Stimulated activated CD8-positive, alpha-beta memory T cell treated with anti-CD3 and anti-CD28 coated beads, Interleukin-7, amount 100 ng/mL, for 1 hour (primary cell): Measurements from ENCODE around the gene PPP4R2.
A peak's percentile ranks its signal among the peaks of the same experiment; 100 is the strongest.
"Not testable (repeated sequence)": the region's sequence is repeated elsewhere in the genome, so short reads cannot be mapped to it uniquely, and the experiment has no call there.

Source experiments
- DNase-seq, 2 donors: peaks; one replicate each; pipeline ENCODE4 v3.0.0-alpha.2; 2020; ENCODE audit warnings: low read depth in 2 of 2

PPP4R2 gene

DNA sequence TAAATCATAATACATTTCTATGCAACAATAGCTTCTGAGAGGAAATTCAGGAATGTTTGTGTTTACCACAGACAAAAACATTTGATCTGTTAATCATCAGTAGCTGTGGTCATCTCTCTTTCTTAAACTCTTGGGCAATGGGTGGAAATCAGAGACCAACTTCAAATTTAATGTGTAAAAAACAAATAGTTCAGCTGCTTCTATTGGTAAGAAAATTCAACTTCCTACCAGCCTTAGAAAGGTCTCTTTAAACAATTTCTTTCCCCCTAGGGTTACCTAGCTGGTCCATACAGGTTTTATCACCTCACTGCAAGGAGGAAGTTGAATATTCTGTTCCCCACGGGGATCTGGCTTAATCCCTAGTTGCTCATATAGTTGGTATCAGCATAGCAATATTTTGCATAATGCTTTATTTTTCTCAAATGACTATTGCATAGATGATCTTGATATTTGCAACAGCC, 20.3 kb upstream of the PPP4R2 start:
- DNase-seq, result no peak

DNA sequence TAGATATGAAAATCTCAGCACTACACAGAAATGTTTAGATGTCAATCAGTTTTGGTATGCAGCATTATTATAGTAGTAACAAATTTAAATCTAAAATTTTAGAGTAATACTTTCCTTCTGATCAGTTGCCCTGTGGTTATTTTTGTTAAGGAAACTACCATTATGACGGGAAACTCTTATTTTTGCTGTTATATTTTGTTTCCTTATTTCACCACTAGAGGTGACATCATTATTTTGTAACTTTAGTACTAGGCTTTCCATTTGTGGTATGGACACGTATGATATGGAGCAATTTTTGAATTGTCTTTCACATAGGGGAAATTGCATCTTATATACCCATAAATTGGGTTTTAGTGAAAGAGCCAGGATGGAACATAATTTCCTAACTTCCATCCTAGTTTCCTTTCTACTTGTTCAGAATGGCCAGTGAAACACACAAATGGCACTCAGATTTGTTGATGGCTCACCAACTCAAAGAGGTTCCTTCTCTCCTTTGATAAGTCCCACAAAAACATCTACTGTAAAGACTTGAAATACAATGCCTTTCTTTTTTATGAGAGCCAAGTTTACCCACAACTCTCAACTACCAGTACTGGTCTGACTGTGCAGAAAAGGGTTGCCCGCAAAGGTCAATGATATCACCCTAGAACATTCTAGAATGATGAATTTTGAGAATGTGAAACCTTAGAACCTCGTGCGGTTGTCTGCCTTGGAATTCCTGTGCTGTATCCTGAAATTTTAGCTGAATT, 19.4 kb upstream of the PPP4R2 start:
- DNase-seq, result no peak

DNA sequence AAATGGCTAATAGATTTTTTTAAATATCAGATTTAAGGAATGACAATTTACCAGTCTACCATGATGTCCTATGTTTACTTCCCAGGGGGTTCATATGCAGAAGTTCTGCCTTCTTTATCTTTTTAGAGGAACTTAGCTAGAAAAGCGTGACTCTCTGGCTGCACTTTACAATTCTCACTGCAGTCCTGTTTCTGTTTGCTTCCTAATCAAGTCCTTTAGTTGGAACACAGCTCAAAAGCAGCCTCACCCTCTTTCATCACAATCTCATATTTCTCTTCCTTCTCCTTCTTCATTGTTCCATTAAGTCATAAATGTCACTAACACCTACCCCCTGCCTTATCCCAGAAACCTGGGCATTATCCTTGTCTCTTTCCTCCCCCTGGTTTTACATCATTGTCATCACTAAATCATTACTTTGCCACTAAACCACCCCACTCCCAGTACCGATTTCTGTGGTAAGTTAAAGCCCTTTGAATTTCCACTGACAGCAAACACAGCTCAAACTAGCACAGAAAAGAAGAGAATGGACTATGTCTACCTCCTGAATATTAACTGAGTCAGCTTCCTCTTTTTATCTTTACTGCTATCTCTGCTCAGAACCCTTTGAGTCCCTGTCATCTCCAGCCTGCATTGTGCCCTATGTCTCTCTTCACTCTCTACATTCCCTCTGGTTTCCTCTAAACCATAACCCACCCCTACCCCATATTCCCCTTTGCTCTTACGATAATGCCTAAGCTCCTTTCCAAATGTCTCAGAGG, 13.8 kb upstream of the PPP4R2 start:
- DNase-seq, result no peak

DNA sequence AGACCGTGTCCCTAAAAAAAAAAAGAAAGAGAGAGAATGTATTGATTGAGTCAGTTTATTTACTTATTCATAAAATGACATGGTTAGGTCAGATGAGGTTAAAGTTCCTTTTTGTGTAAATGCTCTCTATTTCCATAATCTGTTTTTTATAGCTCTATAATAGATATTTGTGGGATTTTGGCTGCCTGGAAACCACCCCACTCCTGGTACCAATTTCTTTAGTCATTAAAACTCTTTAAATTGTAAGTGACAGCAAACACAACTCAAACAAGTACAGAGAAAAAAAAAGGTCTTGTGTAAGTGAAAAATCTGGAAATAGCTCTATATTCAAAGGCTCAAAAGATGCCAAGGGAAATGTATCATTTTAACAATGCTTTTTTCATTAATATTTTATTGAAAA, 11.0 kb upstream of the PPP4R2 start:
- DNase-seq, result no peak

DNA sequence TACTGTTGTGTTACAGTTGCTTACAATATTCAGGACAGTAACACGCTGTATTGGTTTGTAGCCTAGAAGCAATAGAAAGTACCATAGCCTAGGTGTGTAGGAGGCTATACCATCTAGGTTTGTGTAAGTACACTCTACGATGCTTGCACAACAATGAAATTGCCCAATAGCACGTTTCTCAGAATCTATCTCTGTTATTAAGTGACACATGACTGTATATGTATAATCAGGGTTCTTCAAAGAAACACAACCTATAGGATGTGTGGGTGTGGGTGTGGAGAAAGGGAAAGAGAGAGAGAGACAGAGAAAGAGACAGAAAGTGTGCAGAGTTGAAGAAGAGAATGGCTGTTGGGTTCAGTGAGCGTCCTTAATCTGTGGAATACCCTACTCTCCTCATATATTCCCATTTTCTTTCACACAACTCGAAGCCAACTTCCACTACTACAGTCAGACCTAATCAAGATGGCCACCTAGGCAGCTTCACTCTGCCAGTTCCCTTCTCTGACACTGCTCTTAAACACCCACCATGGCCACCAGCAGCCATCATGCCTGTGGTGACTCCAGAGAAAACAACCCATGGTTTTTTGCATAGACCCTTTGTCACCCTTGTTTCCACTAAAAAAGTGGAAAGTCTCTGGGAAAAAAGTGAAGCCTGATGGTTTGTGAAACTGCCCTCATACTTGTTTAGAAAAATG, 5.8 kb upstream of the PPP4R2 start:
- no peak for DNase-seq

DNA sequence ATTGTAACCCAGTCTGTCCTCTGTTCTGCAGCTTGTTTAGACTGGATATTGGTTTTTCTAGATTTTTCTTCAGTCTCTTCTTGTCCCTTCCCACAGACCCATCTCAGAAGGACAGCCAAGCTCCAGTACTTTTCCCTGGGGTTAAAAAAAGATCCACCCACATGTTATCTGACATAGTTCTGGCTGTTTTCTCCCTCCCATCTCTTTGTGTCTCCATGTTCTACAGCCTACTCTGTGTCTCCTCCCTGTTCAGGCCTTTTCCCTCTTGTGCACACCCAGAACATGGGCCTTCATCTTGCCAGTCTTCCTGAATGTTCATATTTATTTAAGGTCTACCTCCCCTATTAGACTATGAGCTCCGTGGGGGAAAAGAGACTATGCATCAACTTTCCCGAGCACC, 5.1 kb upstream of the PPP4R2 start:
- DNase-seq, result no peak

DNA sequence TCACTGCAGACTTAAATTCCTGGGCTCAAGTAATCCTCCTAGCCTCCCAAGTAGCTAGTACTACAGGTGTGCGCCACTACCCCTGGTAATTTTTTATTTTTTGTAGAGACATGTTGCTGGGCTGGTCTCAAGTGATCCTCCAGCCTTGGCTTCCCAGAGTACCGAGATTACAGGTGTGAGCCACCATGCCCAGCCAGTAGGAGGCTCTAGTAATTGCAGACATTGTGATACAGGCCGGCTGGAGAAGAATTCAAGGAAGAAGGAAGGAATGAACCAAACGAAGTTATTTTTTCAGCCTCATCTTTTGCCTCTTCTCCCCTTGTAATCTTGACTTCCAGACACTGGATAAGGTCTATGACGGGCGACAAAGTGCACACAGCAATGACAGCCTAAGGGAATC, 3.2 kb upstream of the PPP4R2 start:
- no peak for DNase-seq

DNA sequence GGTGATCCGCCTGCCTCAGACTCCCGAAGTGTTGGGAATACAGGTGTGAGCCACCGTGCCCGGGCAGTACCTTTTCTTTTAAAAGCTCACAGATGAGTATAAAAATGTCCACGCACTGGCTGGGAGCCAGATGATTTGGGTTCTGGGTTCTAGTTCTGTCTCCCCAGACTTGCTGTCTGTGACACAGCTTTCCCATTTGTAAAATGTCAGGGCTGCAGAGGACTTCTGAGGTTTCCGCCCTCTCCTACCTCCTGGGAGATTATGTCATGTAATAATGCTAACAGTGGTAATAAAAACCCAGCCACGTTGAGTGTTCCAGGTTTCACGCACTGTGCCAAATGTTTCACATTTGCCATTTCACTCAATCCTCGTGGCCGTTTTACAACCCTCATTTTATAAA, 1.3 kb upstream of the PPP4R2 start:
- no peak for DNase-seq

DNA sequence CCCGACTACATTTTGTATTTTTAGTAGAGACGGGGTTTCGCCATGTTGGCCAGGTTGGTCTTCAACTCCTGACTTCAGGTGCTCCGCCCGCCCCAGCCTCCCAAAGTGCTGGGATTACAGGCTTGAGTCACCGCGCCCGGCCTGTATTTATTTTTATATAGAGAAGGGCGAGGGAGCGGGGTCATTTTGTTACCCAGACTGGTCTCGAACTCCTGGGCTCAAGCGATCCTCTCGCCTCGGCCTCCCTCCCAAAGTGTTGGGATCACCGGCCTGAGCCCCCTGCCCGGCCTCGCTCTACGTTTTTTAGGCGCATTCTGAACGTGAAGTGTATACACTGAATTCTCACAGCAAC, 514 bp upstream of the PPP4R2 start:
- peak in 1 of 2 donors; percentile 1 for DNase-seq

DNA sequence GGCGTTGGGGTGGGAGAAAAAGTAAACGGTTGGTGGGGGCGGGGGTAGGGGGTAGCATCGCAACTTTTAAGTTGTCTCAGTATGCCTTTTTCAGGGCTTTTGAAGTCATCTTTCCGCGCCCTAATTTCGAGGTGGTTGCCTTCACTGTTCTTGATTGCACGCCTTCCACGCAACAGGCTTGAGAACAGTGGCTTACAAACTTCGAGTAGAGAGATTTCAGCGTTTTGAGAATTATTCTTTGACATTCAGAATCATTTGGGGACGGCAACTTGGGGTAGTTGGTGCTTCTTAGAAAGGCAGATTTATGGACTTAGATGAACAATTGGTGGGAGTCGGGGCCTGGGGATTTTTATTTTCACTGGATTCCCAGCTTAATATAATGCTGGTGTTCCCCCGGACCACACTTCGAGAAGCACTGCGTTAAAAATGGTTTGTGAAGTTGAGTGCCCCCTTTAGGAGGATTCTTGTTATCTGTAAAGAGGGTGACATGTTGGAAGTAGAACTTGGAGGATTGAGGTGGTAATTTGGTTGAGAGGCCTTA, 880 bp downstream of the PPP4R2 start:
- DNase-seq, result peak; percentile 8 to 9

DNA sequence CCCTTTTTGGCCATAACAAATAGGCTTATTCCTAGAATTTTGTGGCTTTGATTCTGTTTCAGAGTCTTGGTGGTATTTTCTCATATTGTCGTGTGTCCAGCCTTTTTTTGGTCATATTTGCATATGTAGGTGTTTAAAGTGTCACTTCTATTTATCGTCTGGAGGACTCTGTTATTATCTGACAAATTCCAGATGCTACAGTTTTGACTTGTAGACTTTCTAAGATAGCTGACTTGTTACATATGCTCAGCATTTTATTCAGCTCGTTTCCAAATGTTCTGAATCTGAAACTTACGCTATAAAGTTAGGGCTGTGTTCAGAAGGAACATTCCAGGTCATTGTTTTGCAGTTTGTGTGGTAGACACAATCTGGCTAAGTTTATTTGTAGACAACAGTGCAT, 1.9 kb downstream of the PPP4R2 start:
- DNase-seq, result no peak

DNA sequence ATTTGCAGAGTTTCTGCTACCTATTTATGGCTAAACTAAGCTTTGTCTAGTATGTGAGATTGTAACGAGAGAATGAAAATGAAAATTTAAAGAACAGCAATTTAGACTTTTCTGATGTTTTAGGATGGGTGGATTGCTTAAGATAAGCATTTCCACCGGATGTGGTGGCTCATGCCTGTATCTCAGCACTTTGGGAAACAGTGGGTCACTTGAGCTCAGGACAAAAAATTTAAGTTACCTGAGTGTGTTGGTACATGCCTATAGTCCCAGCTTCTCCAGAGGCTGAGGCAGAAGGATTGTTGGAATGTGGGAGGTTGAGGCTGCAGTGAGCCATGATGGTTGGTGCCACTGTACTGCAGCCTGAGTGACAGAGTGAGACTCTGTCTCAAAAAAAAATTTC, 3.3 kb downstream of the PPP4R2 start:
- DNase-seq, result no peak

DNA sequence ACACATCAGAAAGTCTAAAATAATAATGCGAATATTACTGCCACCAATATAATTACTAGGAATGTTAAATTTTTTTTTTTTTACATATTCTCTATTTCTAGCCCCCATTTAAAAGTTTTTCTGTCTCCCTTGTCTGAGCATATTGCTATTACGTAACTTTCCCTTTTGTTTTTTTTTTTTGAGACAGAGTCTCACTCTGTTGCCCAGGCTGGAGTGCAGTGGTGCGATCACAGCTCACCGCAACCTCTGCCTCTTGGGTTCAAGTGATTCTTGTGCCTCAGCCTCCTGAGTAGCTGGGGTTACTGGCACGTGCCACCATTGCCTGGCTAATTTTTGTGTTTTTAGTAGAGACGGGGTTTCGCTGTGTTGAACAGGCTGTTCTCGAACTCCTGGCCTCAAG, 6.4 kb downstream of the PPP4R2 start:
- not testable (repeated sequence) for DNase-seq

DNA sequence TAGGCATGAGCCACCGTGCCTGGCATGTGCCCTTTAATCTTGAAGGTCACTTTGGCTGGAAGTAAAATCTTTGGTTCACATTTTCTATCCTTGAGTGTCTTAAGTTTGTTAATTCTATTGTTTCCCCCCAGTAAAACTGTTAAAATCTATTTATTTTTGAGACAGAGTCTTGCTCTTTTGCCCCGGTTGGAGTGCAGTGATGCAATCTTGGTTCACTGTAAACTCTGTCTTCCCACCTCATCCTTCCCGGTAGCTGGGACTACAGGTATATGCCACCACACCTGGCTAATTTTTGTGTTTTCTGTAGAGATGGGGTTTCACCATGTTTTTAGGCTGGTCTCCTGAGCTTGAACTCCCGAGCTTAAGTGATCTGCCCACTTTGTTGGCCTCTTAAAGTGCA, 7.7 kb downstream of the PPP4R2 start:
- no peak for DNase-seq

DNA sequence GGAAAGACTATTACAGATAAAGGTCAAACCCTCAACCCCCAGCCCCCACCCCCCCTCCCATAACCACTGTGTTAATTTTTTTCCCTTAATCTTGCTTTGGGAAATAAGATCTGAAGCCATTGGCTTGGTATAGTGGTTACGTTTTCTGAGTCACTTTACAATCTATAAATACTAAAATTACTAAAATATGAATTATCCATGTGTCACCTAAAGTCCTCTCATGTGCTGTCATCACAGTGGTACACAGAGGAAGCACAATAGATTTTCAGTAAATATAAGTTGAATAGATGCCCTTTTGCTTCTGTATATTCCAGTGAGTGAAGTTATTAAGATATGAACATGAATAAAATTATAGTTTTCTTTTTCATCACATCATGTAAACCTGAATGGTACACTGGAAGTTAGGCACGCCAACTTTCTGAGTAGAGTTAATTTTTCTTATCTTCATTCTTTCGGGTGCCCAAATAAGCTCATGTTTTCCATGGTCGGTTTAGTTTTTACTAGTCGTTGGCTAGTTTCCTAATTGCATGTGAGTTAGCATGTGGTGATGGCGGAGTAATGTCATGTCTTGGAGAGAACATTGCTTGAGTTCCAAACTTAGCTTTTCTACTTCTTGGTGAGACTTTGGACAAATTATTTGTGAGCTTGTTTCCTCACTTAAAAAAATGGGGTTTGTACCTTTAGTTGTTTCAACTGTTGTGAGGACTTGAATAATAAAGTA, 11.5 kb downstream of the PPP4R2 start:
- DNase-seq, result no peak

DNA sequence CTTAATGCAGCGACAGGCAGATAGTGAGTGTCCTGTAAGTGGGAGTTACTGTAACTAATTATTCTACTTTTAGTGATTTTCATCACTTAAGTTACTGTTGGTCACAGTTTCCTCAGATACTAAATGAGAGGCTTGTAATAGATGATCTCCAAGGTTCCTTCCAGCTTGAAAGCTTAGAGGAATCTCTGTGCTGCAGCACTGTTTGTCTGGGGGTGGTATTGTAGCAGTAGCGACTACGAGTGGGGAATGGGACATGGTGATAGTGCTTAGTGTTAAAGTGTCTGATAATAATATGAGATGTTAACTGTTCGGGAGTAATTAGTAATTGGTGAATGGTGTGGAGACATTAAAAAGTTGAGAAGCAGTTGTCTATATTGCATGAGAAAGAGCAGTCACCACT, 12.4 kb downstream of the PPP4R2 start:
- no peak for DNase-seq

DNA sequence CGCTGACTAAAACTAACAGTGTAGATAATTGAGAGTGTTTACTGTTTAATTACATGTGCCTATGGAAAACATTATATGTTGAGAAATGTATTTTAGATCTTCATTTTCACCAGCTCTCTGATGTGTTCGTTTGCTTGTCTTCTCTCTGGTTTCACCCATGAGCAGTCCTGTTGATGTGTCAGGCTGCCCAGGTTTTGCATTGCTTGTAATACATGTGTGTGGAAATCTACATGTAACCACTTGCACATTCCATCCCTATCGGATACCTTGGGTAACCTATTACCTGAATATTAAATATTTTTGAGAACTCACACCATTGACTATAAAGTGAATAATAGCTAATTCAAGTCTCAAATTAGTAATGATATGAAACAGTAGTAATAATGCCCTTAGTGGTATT, 13.1 kb downstream of the PPP4R2 start:
- DNase-seq, result no peak

DNA sequence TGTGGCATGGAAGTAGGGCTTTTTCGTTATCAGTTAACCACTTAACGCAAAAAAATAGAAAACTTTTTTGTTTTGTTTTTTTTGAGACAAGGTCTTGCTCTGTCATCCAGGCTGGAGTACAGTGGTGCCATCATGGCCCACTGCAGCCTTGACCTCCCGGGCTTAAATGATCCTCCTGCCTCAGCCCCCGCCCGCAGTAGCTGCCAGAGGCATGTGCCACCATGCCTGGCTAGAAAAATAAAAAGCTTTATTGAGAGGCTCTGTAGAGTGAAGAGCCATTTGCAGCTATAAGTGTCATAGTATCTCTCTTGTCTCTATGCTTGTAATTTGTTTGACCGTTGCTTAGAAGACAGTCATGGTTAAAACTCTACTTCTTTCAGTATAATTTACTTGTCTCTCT, 13.5 kb downstream of the PPP4R2 start:
- no peak for DNase-seq

DNA sequence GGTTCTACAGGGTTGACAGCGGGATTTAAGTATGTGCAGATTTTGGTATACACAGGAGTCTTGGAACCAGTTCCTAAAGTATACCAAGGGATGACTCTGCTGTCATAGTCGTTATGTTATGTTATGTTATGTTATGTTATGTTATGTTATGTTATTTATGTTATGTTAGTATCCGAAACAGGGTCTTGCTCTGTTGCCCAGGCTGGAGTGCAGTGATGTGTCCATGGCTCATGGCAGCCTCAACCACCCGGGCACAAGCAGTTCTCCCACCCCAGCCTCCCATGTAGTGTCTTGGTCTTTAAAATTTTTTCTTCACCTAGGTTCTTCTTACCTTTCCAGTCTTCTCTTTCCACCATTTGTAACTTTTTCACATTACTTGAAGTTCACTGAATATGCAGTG, 21.7 kb downstream of the PPP4R2 start:
- no peak for DNase-seq

DNA sequence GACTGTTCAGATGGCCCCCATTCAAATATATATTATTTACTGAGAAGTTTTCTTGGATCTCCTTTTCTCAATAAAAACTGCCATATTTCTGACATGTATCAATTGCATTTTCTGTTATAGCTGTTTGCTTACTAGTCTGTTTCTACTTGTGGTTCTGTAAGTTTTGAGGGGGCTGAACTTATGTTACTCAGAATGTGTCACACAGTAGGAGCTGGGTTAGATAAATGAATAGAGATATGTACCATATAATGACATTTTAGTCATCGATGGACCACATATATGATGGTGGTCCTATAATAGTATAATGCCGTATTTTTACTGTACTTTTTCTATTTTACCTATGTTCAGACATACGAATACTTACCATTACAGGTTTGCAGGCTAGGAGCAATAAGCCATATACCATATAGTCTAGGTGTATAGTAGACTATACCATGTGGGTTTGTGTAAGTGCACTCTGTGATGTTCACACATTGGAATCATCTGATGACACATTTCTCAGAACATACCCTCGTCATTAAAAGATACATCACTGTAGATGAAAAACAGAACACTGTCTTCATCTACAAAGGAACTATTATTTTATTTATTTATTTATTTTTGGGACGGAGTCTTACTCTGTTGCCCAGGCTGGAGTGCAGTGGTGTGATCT, 22.3 kb downstream of the PPP4R2 start:
- no peak for DNase-seq

DNA sequence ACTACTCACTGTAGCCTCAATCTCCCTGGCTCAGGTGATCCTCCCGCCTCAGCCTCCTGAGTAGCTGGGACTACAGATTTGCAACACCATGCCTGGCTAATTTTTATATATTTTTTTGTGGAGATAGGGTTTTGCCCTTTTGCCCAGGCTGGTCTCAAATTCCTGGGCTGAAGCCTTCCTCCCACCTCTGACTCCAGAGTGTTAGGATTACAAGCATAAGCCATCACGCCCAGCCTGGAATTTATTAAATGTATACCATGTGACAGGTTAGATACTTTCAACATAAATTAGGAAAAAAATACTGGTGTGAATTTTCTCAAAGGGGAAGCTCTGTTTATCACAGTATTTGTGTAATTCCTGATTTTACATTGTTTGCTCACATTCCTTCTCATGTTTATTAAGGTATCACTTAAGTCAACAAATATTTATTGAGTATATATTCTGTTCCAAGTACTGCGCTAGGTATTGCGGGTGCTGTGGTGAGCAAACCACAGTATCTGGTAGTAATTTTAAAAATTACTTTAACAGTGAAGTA, 24.8 kb downstream of the PPP4R2 start:
- no peak for DNase-seq
